IMR-90 (cell line): ENCODE results near the gene AMBRA1. TPM values are rescaled to one million over a fixed set of nuclear protein-coding genes. Genes with fewer than 3 reads are reported as not detected.

Experiments
- ATAC-seq: fragments of 200-7000 bp; cut with Tn5 transposase; 2 replicates; pipeline ENCODE4 v1.9.1; 2020; ENCODE audit warnings: low read depth, mild to moderate bottlenecking, moderate library complexity
- BruUV-seq: library from RNA; stranded (reverse); fragments of 400-500 nt; replicated peaks from 2 replicates; lab custom pipeline; 2021; lab: Mats Ljungman, UMichigan
- CTCF ChIA-PET: fragments of 300-600 bp; formaldehyde crosslinking; extraction: SDS; loops from one replicate; lab custom pipeline; 2021; ENCODE audit warnings: antibody characterized with exemption; lab: Yijun Ruan, JAX
- POLR2A ChIA-PET: fragments of 300-600 bp; sonication (Branson Sonifier 250); formaldehyde crosslinking; loops from one replicate; lab custom pipeline; 2022; ENCODE audit warnings: antibody characterized with exemption; ENCODE audit not compliant: unreplicated experiment; lab: Charles Lee
- DNase-seq: peaks from one replicate; pipeline ENCODE4 v3.0.0; 2013
- H2AFZ ChIP-seq: replicated peaks from 2 replicates; pipeline ENCODE3; 2013; ENCODE audit warnings: low read length, mild to moderate bottlenecking; ENCODE audit not compliant: poor library complexity
- H2AK5ac ChIP-seq: 2 replicates; pipeline ENCODE4 v1.6.1; 2013; ENCODE audit warnings: low read depth, low read length, inconsistent platforms
- H2AK9ac ChIP-seq: replicated peaks from 2 replicates; pipeline ENCODE3; 2013; ENCODE audit warnings: mild to moderate bottlenecking, low read depth, low read length, moderate library complexity; ENCODE audit not compliant: poor library complexity
- H2BK120ac ChIP-seq: 2 replicates; pipeline ENCODE4 v1.6.1; 2013; ENCODE audit warnings: low read depth, low read length, inconsistent platforms
- H2BK15ac ChIP-seq: 3 replicates; pipeline ENCODE4 v1.6.1; 2013; ENCODE audit warnings: low read depth, low read length, inconsistent platforms
- H2BK20ac ChIP-seq: 2 replicates; pipeline ENCODE4 v1.6.1; 2013; ENCODE audit warnings: low read depth, mild to moderate bottlenecking, inconsistent platforms, low read length, moderate library complexity
- H2BK5ac ChIP-seq: 2 replicates; pipeline ENCODE4 v1.6.1; 2013; ENCODE audit warnings: mild to moderate bottlenecking, low read depth, low read length, inconsistent platforms; ENCODE audit not compliant: poor library complexity, severe bottlenecking
- H3K14ac ChIP-seq: replicated peaks from 2 replicates; pipeline ENCODE4 v1.6.1; 2013; ENCODE audit warnings: low read depth, low read length, inconsistent platforms
- H3K18ac ChIP-seq: 2 replicates; pipeline ENCODE4 v1.6.1; 2013; ENCODE audit warnings: low read depth, low read length, control low read depth
- H3K23ac ChIP-seq: 2 replicates; pipeline ENCODE4 v1.6.1; 2013; ENCODE audit warnings: low read depth, low read length, inconsistent platforms
- H3K27ac ChIP-seq: 2 replicates; pipeline ENCODE4 v1.5.1; 2013; ENCODE audit warnings: mild to moderate bottlenecking, control low read depth, low read length; ENCODE audit not compliant: insufficient read depth
- H3K27me3 ChIP-seq: 2 replicates; pipeline ENCODE4 v1.6.1; 2013; ENCODE audit warnings: low read length; ENCODE audit not compliant: control insufficient read depth, insufficient read depth
- H3K36me3 ChIP-seq: 2 replicates; pipeline ENCODE4 v1.6.1; 2013; ENCODE audit warnings: low read length, mixed read lengths; ENCODE audit not compliant: control insufficient read depth, insufficient read depth
- H3K4ac ChIP-seq: 2 replicates; pipeline ENCODE4 v1.6.1; 2013; ENCODE audit warnings: low read depth, low read length, inconsistent platforms
- H3K4me1 ChIP-seq: 2 replicates; pipeline ENCODE4 v1.6.1; 2013; ENCODE audit warnings: low read length, mixed read lengths; ENCODE audit not compliant: control insufficient read depth, insufficient read depth
- H3K4me2 ChIP-seq: 2 replicates; pipeline ENCODE4 v1.6.1; 2013; ENCODE audit warnings: low read depth, mild to moderate bottlenecking, control low read depth, low read length, moderate library complexity
- H3K4me3 ChIP-seq: 2 replicates; pipeline ENCODE4 v1.5.1; 2013; ENCODE audit warnings: low read depth, mild to moderate bottlenecking, control low read depth, low read length, moderate library complexity; ENCODE audit not compliant: insufficient read depth
- H3K56ac ChIP-seq: 2 replicates; pipeline ENCODE4 v1.6.1; 2013; ENCODE audit warnings: low read length, inconsistent platforms; ENCODE audit not compliant: insufficient read depth; ENCODE audit errors: extremely low read depth
- H3K79me1 ChIP-seq, 2 experiments: 2 replicates each; pipeline ENCODE4 v1.6.1; 2013; ENCODE audit warnings: low read length in 2 of 2, inconsistent platforms in 1 of 2, low read depth in 1 of 2
- H3K9ac ChIP-seq: 2 replicates; pipeline ENCODE4 v1.6.1; 2013; ENCODE audit warnings: low read depth, low read length, control low read depth
- H3K9me1 ChIP-seq: 2 replicates; pipeline ENCODE4 v1.6.1; 2013; ENCODE audit warnings: low read length, inconsistent platforms; ENCODE audit not compliant: insufficient read depth
- H3K9me3 ChIP-seq: 2 replicates; pipeline ENCODE4 v1.6.1; 2013; ENCODE audit warnings: low read length; ENCODE audit not compliant: control insufficient read depth, insufficient read depth
- H4K20me1 ChIP-seq: 2 replicates; pipeline ENCODE4 v1.6.1; 2013; ENCODE audit warnings: low read length, inconsistent platforms; ENCODE audit not compliant: insufficient read depth
- H4K5ac ChIP-seq: 2 replicates; pipeline ENCODE4 v1.6.1; 2013; ENCODE audit warnings: mild to moderate bottlenecking, low read depth, low read length, control low read depth
- H4K8ac ChIP-seq, 2 experiments: 2 replicates each; pipeline ENCODE4 v1.6.1; 2013; ENCODE audit warnings: low read depth in 2 of 2, low read length in 2 of 2, control low read depth in 1 of 2, inconsistent platforms in 1 of 2
- H4K91ac ChIP-seq: 2 replicates; pipeline ENCODE4 v1.6.1; 2013; ENCODE audit warnings: low read depth, low read length, inconsistent platforms; ENCODE audit not compliant: insufficient read depth
- BHLHE40 ChIP-seq: fragments of 150-350 bp; IDR thresholded peaks from 2 replicates; pipeline ENCODE4 v1.6.1; 2016; ENCODE audit warnings: mild to moderate bottlenecking, low read depth, low read length
- CEBPB ChIP-seq: IDR thresholded peaks from 2 replicates; pipeline ENCODE4 v1.6.1; 2012; ENCODE audit warnings: low read depth, low read length, improper control_type of control experiment
- CHD1 ChIP-seq: IDR thresholded peaks from 2 replicates; pipeline ENCODE4 v1.6.1; 2012; ENCODE audit warnings: low read depth, low read length, improper control_type of control experiment
- CTCF ChIP-seq: conservative IDR thresholded peaks from 2 replicates; pipeline ENCODE4 v1.5.1; 2012; ENCODE audit warnings: mild to moderate bottlenecking, low read depth, low read length, improper control_type of control experiment
- ELK1 ChIP-seq: fragments of 150-350 bp; IDR thresholded peaks from 2 replicates; pipeline ENCODE4 v1.6.1; 2016; ENCODE audit warnings: low read depth, mild to moderate bottlenecking, low read length, moderate library complexity, borderline replicate concordance
- FOS ChIP-seq: fragments of 150-350 bp; IDR thresholded peaks from 2 replicates; pipeline ENCODE4 v1.6.1; 2016; ENCODE audit warnings: low read depth, low read length
- MAFK ChIP-seq: IDR thresholded peaks from 2 replicates; pipeline ENCODE4 v1.6.1; 2012; ENCODE audit warnings: low read depth, low read length, improper control_type of control experiment
- MAZ ChIP-seq: IDR thresholded peaks from 2 replicates; pipeline ENCODE4 v1.6.1; 2012; ENCODE audit warnings: low read depth, mild to moderate bottlenecking, low read length, improper control_type of control experiment, moderate library complexity, borderline replicate concordance
- MXI1 ChIP-seq: IDR thresholded peaks from 2 replicates; pipeline ENCODE4 v1.6.1; 2012; ENCODE audit warnings: low read depth, mild to moderate bottlenecking, low read length, moderate library complexity, borderline replicate concordance
- NFE2L2 ChIP-seq: fragments of 150-350 bp; IDR thresholded peaks from 2 replicates; pipeline ENCODE4 v1.6.1; 2016; ENCODE audit warnings: low read depth, mild to moderate bottlenecking, low read length
- POLR2A ChIP-seq: IDR thresholded peaks from 2 replicates; pipeline ENCODE4 v1.6.1; 2012; ENCODE audit warnings: mild to moderate bottlenecking, low read depth, low read length
- RAD21 ChIP-seq: IDR thresholded peaks from 2 replicates; pipeline ENCODE4 v1.6.1; 2012; ENCODE audit warnings: low read length, improper control_type of control experiment
- RCOR1 ChIP-seq: IDR thresholded peaks from 2 replicates; pipeline ENCODE4 v1.6.1; 2012; ENCODE audit warnings: mild to moderate bottlenecking, low read length, improper control_type of control experiment; ENCODE audit not compliant: insufficient replicate concordance
- RFX5 ChIP-seq: IDR thresholded peaks from 2 replicates; pipeline ENCODE4 v1.8.0; 2012; ENCODE audit warnings: low read depth, mild to moderate bottlenecking, low read length, moderate library complexity
- SMC3 ChIP-seq: fragments of 150-350 bp; IDR thresholded peaks from 2 replicates; pipeline ENCODE4 v1.6.1; 2016; ENCODE audit warnings: low read depth, mild to moderate bottlenecking, antibody characterized with exemption, low read length, moderate library complexity
- WGBS, 2 experiments: methylation state at CpG; one replicate each; pipeline versions ENCODE4 v1.1.5 to v1.1.7; 2013; ENCODE audit warnings: missing lambda C conversion rate in 2 of 2; ENCODE audit not compliant: insufficient read length in 1 of 2; ENCODE audit errors: extremely low coverage in 2 of 2; 5-methylcytosine and 5-hydroxymethylcytosine counted together
- dilution Hi-C: fragments of 300-500 bp; cut with HindIII; formaldehyde crosslinking; loops from one replicate; pipeline ENCODE4 v1.14.3; 2018; ENCODE audit warnings: low sequenced_read_pairs; ENCODE audit not compliant: unreplicated experiment
- in situ Hi-C: fragments of 300-500 bp; cut with MboI; formaldehyde crosslinking; loops from 3 replicates; pipeline ENCODE4 v1.14.3; 2019; ENCODE audit warnings: low sequenced_read_pairs, inconsistent platforms, mixed read lengths
- intact Hi-C: fragments of 100-400 bp; cut with micrococcal nuclease; formaldehyde crosslinking; loops from 2 replicates; pipeline ENCODE4 v1.10.0; 2022
- polyA plus RNA-seq, 3 experiments: library from polyadenylated mRNA; depleted of rRNA; stranded (reverse); fragments of >200 nt; gene quantifications; 2 replicates each; pipeline ENCODE4 v1.2.3, GENCODE V29; 2012; ENCODE audit warnings: low replicate concordance in 1 of 3
- total RNA-seq: library from RNA; depleted of rRNA; stranded (reverse); fragments of >200 nt; gene quantifications from 2 replicates; pipeline ENCODE4 v1.2.3, GENCODE V29; 2012
- TF ChIP-seq, protein P1 (sequence below): fragments of 150-350 bp; IDR thresholded peaks from 2 replicates; pipeline ENCODE4 v1.6.1; 2017; ENCODE audit warnings: mild to moderate bottlenecking, antibody characterized with exemption, low read length, low read depth

The AMBRA1 gene
- total and polyA plus RNA-seq, 2 of the 4 experiments (the other 2 are of a cell fraction) = 9.4 to 18.3 TPM

GRCh38 chr11:46437122-46437689, 156.6 kb downstream of the AMBRA1 start:
- Histone ChIP-seq H3K4ac (no peak overlapping the region), H3K23ac (no peak overlapping the region), H4K20me1 (peaks cover 9% of the 10 kb centered on the region; the same call in 1 of the 2 replicates), H3K27me3 (no peaks in the 10 kb centered on the region), H3K9me3 (no peaks in the 10 kb centered on the region), H2AK9ac (no peak overlapping the region), H4K8ac (no peak overlapping the region), H2AK5ac (no peak overlapping the region), H3K36me3 (peaks cover 22% of the 10 kb centered on the region), H2BK5ac (no peak overlapping the region), H4K91ac (no peak overlapping the region), H3K4me3 (no peak overlapping the region), H3K18ac (no peak overlapping the region), H3K56ac (no peak overlapping the region), H2BK20ac (no peak overlapping the region), H3K4me2 (no peak overlapping the region), H3K14ac (no peak overlapping the region), H3K9ac (no peak overlapping the region), H3K27ac (no peak overlapping the region), H3K9me1 (peaks cover 10% of the 10 kb centered on the region), H2BK15ac (no peak overlapping the region), H2BK120ac (no peak overlapping the region), H3K4me1 (peaks cover under 1% of the 10 kb centered on the region; the same call in 1 of the 2 replicates), H3K79me1 (peaks cover 2 to 6% of the 10 kb centered on the region in 2 experiments; a peak in 2 of 4 replicates), H4K5ac (no peak overlapping the region), H2AFZ (no peak overlapping the region)
- intact Hi-C loops (no loop called here), in situ Hi-C loops (no loop called here), dilution Hi-C loops (no loop called here)
- DNase-seq = no peak
- CTCF ChIA-PET = interaction anchor here (0.6 to 2.1 kb wide), 2 partner anchors 9 to 45 kb away, joined by 3 to 5 read pairs; no protein-coding TSS in a partner anchor
- no CpG with 5 or more reads among the region's 6 CpGs for WGBS, 2 experiments
- BruUV-seq = no TSS peak
- no peak for TF ChIP-seq RAD21
- no peak for TF ChIP-seq RFX5
- no peak for TF ChIP-seq NFE2L2
- TF ChIP-seq BHLHE40 = no peak
- no peak for TF ChIP-seq RCOR1
- no peak for TF ChIP-seq MXI1
- TF ChIP-seq CEBPB = no peak
- no peak for TF ChIP-seq FOS
- TF ChIP-seq MAFK = no peak
- TF ChIP-seq CTCF = no peak
- no peak for TF ChIP-seq POLR2A
- TF ChIP-seq, protein P1, sequence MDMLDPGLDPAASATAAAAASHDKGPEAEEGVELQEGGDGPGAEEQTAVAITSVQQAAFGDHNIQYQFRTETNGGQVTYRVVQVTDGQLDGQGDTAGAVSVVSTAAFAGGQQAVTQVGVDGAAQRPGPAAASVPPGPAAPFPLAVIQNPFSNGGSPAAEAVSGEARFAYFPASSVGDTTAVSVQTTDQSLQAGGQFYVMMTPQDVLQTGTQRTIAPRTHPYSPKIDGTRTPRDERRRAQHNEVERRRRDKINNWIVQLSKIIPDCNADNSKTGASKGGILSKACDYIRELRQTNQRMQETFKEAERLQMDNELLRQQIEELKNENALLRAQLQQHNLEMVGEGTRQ = no peak
- TF ChIP-seq MAZ = no peak
- TF ChIP-seq CHD1 = no peak
- no peak for TF ChIP-seq SMC3
- no peak for TF ChIP-seq ELK1
- POLR2A ChIA-PET = no interaction called here
- ATAC-seq = no peak
